Transverse colon (tissue), 4 donors: Measurements from ENCODE around the gene ERG. TPM values are rescaled to one million over a fixed set of nuclear protein-coding genes. Genes with fewer than 3 reads are reported as not detected.

Source experiments
- DNase-seq: peaks from one replicate; pipeline ENCODE4 v3.0.0-alpha.2; 2019
- H3K27ac ChIP-seq, 4 donors: fragments of 200-600 bp; sonication (generic); 2 replicates each; pipeline ENCODE4 v1.5.1; 2016 to 2018; ENCODE audit warnings: inconsistent platforms in 4 of 4
- H3K27me3 ChIP-seq: fragments of 200-600 bp; sonication (generic); 2 replicates; pipeline ENCODE4 v1.5.1; 2017; ENCODE audit warnings: inconsistent platforms
- H3K36me3 ChIP-seq, 4 donors: fragments of 200-600 bp; sonication (generic); 2 replicates each; pipeline ENCODE4 v1.5.1; 2017 to 2019; ENCODE audit warnings: inconsistent platforms in 4 of 4
- H3K4me1 ChIP-seq, 4 donors: fragments of 200-600 bp; sonication (generic); 2 replicates each; pipeline ENCODE4 v1.5.1; 2017 to 2020; ENCODE audit warnings: inconsistent platforms in 4 of 4
- H3K4me3 ChIP-seq, 4 donors: fragments of 200-600 bp; sonication (generic); 1 replicate in 1 of 4; 2 replicates in 3 of 4; pipeline versions ENCODE4 v1.5.1 to v1.6.1; 2017 to 2019; ENCODE audit warnings: inconsistent platforms in 4 of 4
- H3K9me3 ChIP-seq, 2 donors: fragments of 200-600 bp; sonication (generic); 2 replicates each; pipeline ENCODE4 v1.5.1; 2017 to 2019; ENCODE audit warnings: inconsistent platforms in 2 of 2
- CTCF ChIP-seq, 5 experiments: fragments of 200-600 bp in 3 of 5; fragments of 450-650 bp in 2 of 5; sonication (generic) in 3 of 5; IDR thresholded peaks; 1 replicate in 2 of 5; 2 replicates in 3 of 5; pipeline ENCODE4 v1.5.1; 2016 to 2017; ENCODE audit warnings: antibody characterized with exemption in 5 of 5, inconsistent platforms in 3 of 5, mild to moderate bottlenecking in 2 of 5, moderate library complexity in 1 of 5
- EP300 ChIP-seq: sonication (generic); formaldehyde crosslinking; IDR thresholded peaks from one replicate; pipeline ENCODE4 v1.6.1; 2017; ENCODE audit warnings: antibody characterized with exemption, low read depth
- POLR2A ChIP-seq: fragments of 450-650 bp; IDR thresholded peaks from one replicate; pipeline ENCODE4 v1.6.1; 2016; ENCODE audit warnings: antibody characterized with exemption, mild to moderate bottlenecking, moderate library complexity
- POLR2AphosphoS5 ChIP-seq, 3 donors: sonication (generic); formaldehyde crosslinking; IDR thresholded peaks; one replicate each; pipeline ENCODE4 v1.6.1; 2016; ENCODE audit warnings: antibody characterized with exemption in 3 of 3
- WGBS, 2 donors: methylation state at CpG; one replicate each; pipeline ENCODE4 v1.1.5; 2018; ENCODE audit warnings: low coverage in 1 of 2; 5-methylcytosine and 5-hydroxymethylcytosine counted together
- in situ Hi-C, 4 donors: fragments of 200-750 bp; cut with MboI; loops; one replicate each; pipeline versions ENCODE4 v1.15.0 to v1.15.1; 2017; ENCODE audit warnings: low sequenced_read_pairs in 3 of 4, low pct_ligation_motif_present in 1 of 4, low pct_unique_long_range_greater_than_20kb in 1 of 4
- intact Hi-C: fragments of 100-400 bp; cut with DNase I; formaldehyde crosslinking; loops from one replicate; pipeline ENCODE4 v1.15.1; 2023; ENCODE audit warnings: low total_unique reads
- total RNA-seq, 4 donors: library from RNA; depleted of rRNA; stranded (reverse); fragments of >200 nt; gene quantifications; one replicate each; pipeline ENCODE4 v1.1.0, GENCODE V29; 2016

The ERG gene
- total RNA-seq, 4 donors from 2014 or later: 1.5 to 8.6 (median 3.7) TPM

DNA sequence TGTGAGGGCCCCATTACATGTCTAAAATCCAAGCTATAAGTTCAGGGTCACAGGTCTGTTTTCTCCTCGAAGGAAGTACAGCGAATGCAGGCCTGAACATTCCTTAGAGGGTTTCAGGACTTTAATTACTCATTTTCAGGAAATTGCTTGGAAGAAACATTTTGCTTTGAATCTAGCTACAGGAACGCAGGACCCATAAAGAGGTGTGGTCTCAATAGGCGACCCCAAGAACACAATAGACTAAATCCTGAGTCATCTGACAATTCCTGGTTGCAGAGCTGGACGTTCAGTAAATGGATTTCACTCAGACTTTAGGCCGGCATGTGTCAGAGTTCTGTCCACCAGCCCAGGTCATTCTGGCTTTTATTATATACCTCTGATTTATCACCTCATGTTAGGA, 1.0 kb upstream of the ERG start:
- WGBS, 2 donors: 65% methylated on average over 6 of the region's 6 CpGs; no CpG with 5 or more reads in 1 of the 2 donors
- H3K27ac ChIP-seq: peak overlapping the region in 1 of 4 donors; percentile 5
- H3K36me3 ChIP-seq: no peaks in the 10 kb centered on the region

GRCh38 chr21:38496224-38496623, 2.1 kb downstream of the ERG start:
- DNase-seq: no peak

More for the DNA sequence above, 1.0 kb upstream of the ERG start:
- Histone ChIP-seq H3K27me3 (no peaks in the 10 kb centered on the region), H3K9me3 (no peaks in the 10 kb centered on the region), H3K4me1 (peaks cover 0 to 6% (median 0%) of the 10 kb centered on the region in 4 donors), H3K4me3 (no peak overlapping the region)
- no peak for DNase-seq
- in situ Hi-C loops (no loop called here), intact Hi-C loops (no loop called here)
- TF ChIP-seq EP300: no peak
- no peak for TF ChIP-seq POLR2A
- no peak for TF ChIP-seq POLR2AphosphoS5 (IDR thresholded peaks at IDR 0.05)
- TF ChIP-seq CTCF (IDR thresholded peaks at IDR 0.05): no peak

GRCh38 chr21:38495696-38496095, 2.6 kb downstream of the ERG start:
- WGBS, 2 donors: 56% methylated on average over 2 of the region's 2 CpGs; no CpG with 5 or more reads in 1 of the 2 donors

More at GRCh38 chr21:38496224-38496623, 2.1 kb downstream of the ERG start:
- H3K9me3 ChIP-seq: no peaks in the 10 kb centered on the region
- peaks cover 0 to 6% (median 0%) of the 10 kb centered on the region in 4 donors for H3K4me1 ChIP-seq
- WGBS, 2 donors: 33 to 51% methylated on average over 3 of the region's 3 CpGs
- H3K27ac ChIP-seq: peak overlapping the region in 3 of 4 donors; percentile 0 to 41 (median 5)
- H3K27me3 ChIP-seq: no peaks in the 10 kb centered on the region
- peak overlapping the region in 2 of 4 donors; percentile 2 to 10 for H3K4me3 ChIP-seq
- intact Hi-C loops: no loop called here
- TF ChIP-seq CTCF (IDR thresholded peaks at IDR 0.05): no peak
- TF ChIP-seq EP300: no peak
- TF ChIP-seq POLR2AphosphoS5 (IDR thresholded peaks at IDR 0.05): no peak
- TF ChIP-seq POLR2A: no peak
- in situ Hi-C loops: no loop called here
- H3K36me3 ChIP-seq: no peaks in the 10 kb centered on the region

DNA sequence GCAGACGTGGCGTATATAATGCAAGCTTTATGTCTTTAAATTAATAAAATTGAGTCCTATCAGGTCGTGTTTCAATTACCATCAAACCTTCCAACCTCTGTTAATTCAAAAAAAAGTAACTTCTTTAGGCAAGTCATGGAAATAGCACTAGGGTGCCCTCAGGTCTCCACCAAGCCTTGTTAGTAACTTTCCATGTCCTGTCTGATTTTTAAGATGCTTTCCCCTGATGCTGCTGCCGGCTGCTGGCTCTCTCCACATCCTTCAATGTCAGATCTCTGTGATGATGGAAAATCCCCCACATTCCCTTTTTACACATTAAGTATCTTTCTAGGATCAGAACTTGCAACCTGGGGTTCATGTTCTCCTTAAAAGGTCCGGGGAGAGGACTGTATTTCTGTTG, 3.0 kb downstream of the ERG start:
- in situ Hi-C loops (no loop called here), intact Hi-C loops (no loop called here)
- Histone ChIP-seq H3K4me1 (peaks cover 0 to 6% (median 0%) of the 10 kb centered on the region in 4 donors), H3K27ac (peak overlapping the region in 3 of 4 donors; percentile 5 to 41 (median 12)), H3K27me3 (no peaks in the 10 kb centered on the region), H3K9me3 (no peaks in the 10 kb centered on the region), H3K36me3 (no peaks in the 10 kb centered on the region), H3K4me3 (no peak overlapping the region)
- TF ChIP-seq POLR2AphosphoS5 (IDR thresholded peaks at IDR 0.05) (no peak), POLR2A (no peak), CTCF (IDR thresholded peaks at IDR 0.05) (no peak), EP300 (no peak)
- no peak for DNase-seq
- 66 to 71% methylated on average over 3 to 5 of the region's 5 CpGs for WGBS, 2 donors

More at GRCh38 chr21:38495696-38496095, 2.6 kb downstream of the ERG start:
- Histone ChIP-seq H3K4me3 (peak overlapping the region in 1 of 4 donors; percentile 10), H3K4me1 (peaks cover 0 to 6% (median 0%) of the 10 kb centered on the region in 4 donors), H3K27ac (peak overlapping the region in 3 of 4 donors; percentile 0 to 41 (median 5)), H3K36me3 (no peaks in the 10 kb centered on the region), H3K9me3 (no peaks in the 10 kb centered on the region), H3K27me3 (no peaks in the 10 kb centered on the region)
- in situ Hi-C loops (no loop called here), intact Hi-C loops (no loop called here)
- DNase-seq: no peak
- TF ChIP-seq POLR2A (no peak), POLR2AphosphoS5 (IDR thresholded peaks at IDR 0.05) (no peak), CTCF (IDR thresholded peaks at IDR 0.05) (no peak), EP300 (no peak)
